Dermis microvascular lymphatic vessel endothelial cell (primary cell): Measurements from ENCODE around the gene CSPG5. TPM values are rescaled to one million over a fixed set of nuclear protein-coding genes. Genes with fewer than 3 reads are reported as not detected.

Source experiments
- DNase-seq, 2 donors: peaks; one replicate each; pipeline versions ENCODE4 v3.0.0 to v3.0.0-alpha.2; 2010; ENCODE audit warnings: low read depth in 2 of 2
- total RNA-seq: library from RNA; depleted of rRNA; stranded (reverse); fragments of >200 nt; gene quantifications from 2 replicates; pipeline ENCODE4 v1.2.1, GENCODE V29; 2014

Gene CSPG5
- total RNA-seq, 1 donor from 2014 or later, result 0.26 TPM

GRCh38 chr3:47586746-47587145, 8.1 kb upstream of the CSPG5 start:
- DNase-seq, result no peak

- no peak for DNase-seq
Measured at GRCh38 chr3:47583320-47584075, 4.8 kb upstream of the CSPG5 start.

- DNase-seq, result no peak
Measured at GRCh38 chr3:47581835-47582234, 3.2 kb upstream of the CSPG5 start.

GRCh38 chr3:47581422-47581821, 2.8 kb upstream of the CSPG5 start:
- no peak for DNase-seq

- DNase-seq, result no peak
Measured at GRCh38 chr3:47580481-47580880, 1.8 kb upstream of the CSPG5 start.

GRCh38 chr3:47579875-47580274, 1.2 kb upstream of the CSPG5 start:
- no peak for DNase-seq

GRCh38 chr3:47578119-47578632, 489 bp downstream of the CSPG5 start:
- peak in 1 of 2 donors; percentile 44 for DNase-seq

GRCh38 chr3:47577583-47578118, 1.0 kb downstream of the CSPG5 start:
- peak in 1 of 2 donors; percentile 9 for DNase-seq

GRCh38 chr3:47573190-47574172, 5.2 kb downstream of the CSPG5 start:
- no peak for DNase-seq

GRCh38 chr3:47571391-47572175, 7.1 kb downstream of the CSPG5 start:
- DNase-seq, result no peak

- no peak for DNase-seq
Measured at GRCh38 chr3:47568901-47569300, 9.8 kb downstream of the CSPG5 start.

GRCh38 chr3:47567149-47567548, 11.5 kb downstream of the CSPG5 start:
- DNase-seq, result no peak

- no peak for DNase-seq
Measured at GRCh38 chr3:47566667-47567066, 12.0 kb downstream of the CSPG5 start.

GRCh38 chr3:47565734-47566550, 12.7 kb downstream of the CSPG5 start:
- no peak for DNase-seq

- no peak for DNase-seq
Measured at GRCh38 chr3:47556351-47556750, 22.3 kb downstream of the CSPG5 start.

- no peak for DNase-seq
Measured at GRCh38 chr3:47554335-47554734, 24.3 kb downstream of the CSPG5 start.

GRCh38 chr3:47553407-47553806, 25.3 kb downstream of the CSPG5 start:
- DNase-seq, result no peak

GRCh38 chr3:47542471-47543173, 36.0 kb downstream of the CSPG5 start:
- DNase-seq, result no peak

GRCh38 chr3:47541583-47542108, 37.0 kb downstream of the CSPG5 start:
- DNase-seq, result no peak
